ENCODE data around the gene DMXL1. TPM values are rescaled to one million over a fixed set of nuclear protein-coding genes. Genes with fewer than 3 reads are reported as not detected.
A peak's percentile ranks its signal among the peaks of the same experiment; 100 is the strongest.

The DMXL1 gene
- polyA plus RNA-seq, 1 of the 3 experiments (the other 2 are of a cell fraction): 6.6 TPM

GRCh38 chr5:119280380-119280779 is 209.5 kb downstream of the DMXL1 start:
- 0 out of 2 replicates have a peak overlapping the region, but pooled peaks have one; percentile 8 for H3K9ac ChIP-seq
- peaks cover 0 to 7% of the 10 kb centered on the region in 2 experiments for H3K36me3 ChIP-seq (replicated peaks in 1 of 2; ENCODE audit: control insufficient read depth in 1 of 2, insufficient read depth in 2 of 2, low read length in 1 of 2)
- no peaks in the 10 kb centered on the region for H3K27me3 ChIP-seq (ENCODE audit: insufficient read depth)
- peak; percentile 31 for DNase-seq
- WGBS (ENCODE audit: low lambda C conversion rate): 49% methylated on average over 3 of the region's 3 CpGs
- H2AFZ ChIP-seq (ENCODE audit: low read depth): no peak overlapping the region
- H3K79me2 ChIP-seq (ENCODE audit: insufficient read depth): peaks cover 88% of the 10 kb centered on the region
- ChIA-PET CTCF (interaction anchor here (1.2 kb wide), 1 partner anchor 10 kb away, joined by 4 read pairs; no protein-coding TSS in a partner anchor), POLR2A (no interaction called here)
- no peak overlapping the region for H3K4me2 ChIP-seq
- H3K9me3 ChIP-seq: no peaks in the 10 kb centered on the region
- no peaks in the 10 kb centered on the region for H4K20me1 ChIP-seq (ENCODE audit: insufficient read depth)
- peaks cover 3 to 7% of the 10 kb centered on the region in 2 experiments for H3K4me1 ChIP-seq (ENCODE audit: control insufficient read depth in 1 of 2, insufficient read depth in 2 of 2, low read depth in 1 of 2, low read length in 1 of 2)
- H3F3A ChIP-seq (replicated peaks; ENCODE audit: insufficient read depth): peaks cover 11% of the 10 kb centered on the region
- H3K4me3 ChIP-seq (ENCODE audit: low read depth in 2 of 2, low read length in 1 of 2): no peak overlapping the region
- H3K9me2 ChIP-seq: no peaks in the 10 kb centered on the region
- TF ChIP-seq FOXM1 (IDR thresholded peaks at IDR 0.05; ENCODE audit: low read depth) (no peak), GATA2 (CRISPR knock-in tag; IDR thresholded peaks at IDR 0.05) (peak; percentile 56), PBX3 (IDR thresholded peaks at IDR 0.05) (no peak), RCOR1 (IDR thresholded peaks at IDR 0.05; ENCODE audit: low read length) (peak; percentile 4; the same call in 1 of the 2 replicates), YY1 (IDR thresholded peaks at IDR 0.05; ENCODE audit: low read depth) (no peak), EZH2phosphoT487 (IDR thresholded peaks at IDR 0.05; ENCODE audit: borderline replicate concordance, low read depth) (no peak), EP300 (IDR thresholded peaks at IDR 0.05; ENCODE audit: borderline replicate concordance in 1 of 2, low read depth in 1 of 2, low read length in 1 of 2) (peak in 1 of 2 experiments; percentile 21; a peak in 1 of 4 replicates), CHD2 (IDR thresholded peaks at IDR 0.05; ENCODE audit: low read length, partially characterized antibody) (peak; percentile 66), FOSL2 (IDR thresholded peaks at IDR 0.05; ENCODE audit: borderline replicate concordance, low read depth) (no peak)
- H3K27ac ChIP-seq (ENCODE audit: low read depth in 2 of 2, low read length in 1 of 2): peak overlapping the region in 1 of 2 experiments; percentile 40; a peak in 2 of 4 replicates

GRCh38 chr5:119282628-119283027 is 211.7 kb downstream of the DMXL1 start:
- H3K79me2 ChIP-seq (ENCODE audit: insufficient read depth): peaks cover 77% of the 10 kb centered on the region
- no peak overlapping the region for H3K9ac ChIP-seq
- no peaks in the 10 kb centered on the region for H3K9me2 ChIP-seq
- DNase-seq: no peak
- no peaks in the 10 kb centered on the region for H3K9me3 ChIP-seq
- peaks cover 13 to 15% of the 10 kb centered on the region in 2 experiments for H3K4me1 ChIP-seq (ENCODE audit: control insufficient read depth in 1 of 2, insufficient read depth in 2 of 2, low read depth in 1 of 2, low read length in 1 of 2)
- 97% methylated on average over 2 of the region's 2 CpGs for WGBS (ENCODE audit: low lambda C conversion rate)
- POLR2A ChIA-PET: no interaction called here
- no peak for TF ChIP-seq FOSL2 (IDR thresholded peaks at IDR 0.05; ENCODE audit: borderline replicate concordance, low read depth)
- TF ChIP-seq RAD21 (IDR thresholded peaks at IDR 0.05; ENCODE audit: low read length): no peak
- TF ChIP-seq TCF12 (IDR thresholded peaks at IDR 0.05): no peak
- TF ChIP-seq FOXM1 (IDR thresholded peaks at IDR 0.05; ENCODE audit: low read depth): no peak
- TF ChIP-seq YY1 (IDR thresholded peaks at IDR 0.05; ENCODE audit: low read depth): no peak
- no peak for TF ChIP-seq GABPA (IDR thresholded peaks at IDR 0.05; ENCODE audit: low read depth)
- no peaks in the 10 kb centered on the region for H4K20me1 ChIP-seq (ENCODE audit: insufficient read depth)
- H3K27me3 ChIP-seq (ENCODE audit: insufficient read depth): no peaks in the 10 kb centered on the region
- H3K36me3 ChIP-seq (replicated peaks in 1 of 2; ENCODE audit: control insufficient read depth in 1 of 2, insufficient read depth in 2 of 2, low read length in 1 of 2): no peaks in the 10 kb centered on the region
- no peak overlapping the region for H3K27ac ChIP-seq (ENCODE audit: low read depth in 2 of 2, low read length in 1 of 2)
- CTCF ChIA-PET: interaction anchor here (0.9 to 1.5 kb wide), 3 partner anchors 41 to 129 kb away, joined by 3 read pairs; no protein-coding TSS in a partner anchor
- H3K4me2 ChIP-seq: no peak overlapping the region
- no peak overlapping the region for H2AFZ ChIP-seq (ENCODE audit: low read depth)
- peaks cover 6% of the 10 kb centered on the region for H3F3A ChIP-seq (replicated peaks; ENCODE audit: insufficient read depth)
- no peak overlapping the region for H3K4me3 ChIP-seq (ENCODE audit: low read depth in 2 of 2, low read length in 1 of 2)
